ENCODE measurements around the gene ARID1B. TPM values are rescaled to one million over a fixed set of nuclear protein-coding genes. Genes with fewer than 3 reads are reported as not detected.

Gene ARID1B
- polyA plus RNA-seq, 5 donors, result 76.6 to 100 (median 83.2) TPM

GRCh38 chr6:157224178-157224950 is 447.2 kb downstream of the ARID1B start:
- DNase-seq, result no peak

- no peak for DNase-seq
These were observed 447.9 kb downstream of the ARID1B start for GRCh38 chr6:157224951-157225574.

- DNase-seq, result no peak
These were observed 448.4 kb downstream of the ARID1B start for GRCh38 chr6:157225575-157225995.

GRCh38 chr6:157226026-157226625 is 448.9 kb downstream of the ARID1B start:
- no peak for DNase-seq

- no peak for DNase-seq
These were observed 449.6 kb downstream of the ARID1B start for GRCh38 chr6:157226761-157227160.

GRCh38 chr6:157227202-157228166 is 450.3 kb downstream of the ARID1B start:
- DNase-seq, result no peak

GRCh38 chr6:157228426-157229131 is 451.4 kb downstream of the ARID1B start:
- DNase-seq, result no peak

- no peak for DNase-seq
These were observed 452.0 kb downstream of the ARID1B start for GRCh38 chr6:157229132-157229618.

- no peak for DNase-seq
These were observed 452.5 kb downstream of the ARID1B start for GRCh38 chr6:157229713-157230112.

GRCh38 chr6:157230910-157231309 is 453.7 kb downstream of the ARID1B start:
- no peak for DNase-seq

- no peak for DNase-seq
These were observed 455.1 kb downstream of the ARID1B start for GRCh38 chr6:157232161-157232895.

GRCh38 chr6:157233156-157233555 is 456.0 kb downstream of the ARID1B start:
- no peak for DNase-seq

- no peak for DNase-seq
These were observed 456.5 kb downstream of the ARID1B start for GRCh38 chr6:157233686-157234085.

GRCh38 chr6:157235600-157236039 is 458.4 kb downstream of the ARID1B start:
- DNase-seq, result peak in 1 of 2 donors; percentile 52

- no peak for DNase-seq
These were observed 459.0 kb downstream of the ARID1B start for GRCh38 chr6:157236040-157236725.

- DNase-seq, result no peak
These were observed 461.2 kb downstream of the ARID1B start for GRCh38 chr6:157238346-157238745.

GRCh38 chr6:157239148-157239547 is 462.0 kb downstream of the ARID1B start:
- DNase-seq, result no peak

GRCh38 chr6:157239671-157240058 is 462.5 kb downstream of the ARID1B start:
- no peak for DNase-seq

Data from right lung (tissue), 5 donors.